ENCODE measurements around the gene TMEM63A.

DNA sequence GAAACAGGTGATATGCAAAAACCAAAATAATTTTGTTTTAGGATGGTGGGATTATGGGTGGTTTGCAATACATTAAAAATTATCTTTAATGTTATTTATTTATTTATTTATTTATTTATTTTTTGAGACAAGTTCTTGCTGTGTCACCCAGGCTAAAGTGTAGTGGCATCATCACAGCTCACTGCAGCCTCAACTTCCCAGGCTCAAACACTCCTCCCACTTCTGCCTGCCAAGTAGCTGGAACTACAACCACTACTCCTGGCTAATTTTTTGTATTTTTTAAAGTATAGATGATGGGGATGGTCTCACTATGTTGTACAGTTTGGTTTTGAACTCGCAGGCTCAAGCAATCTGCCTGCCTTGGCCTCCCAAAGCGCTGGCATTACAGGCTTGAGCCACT lies 48.4 kb upstream of the TMEM63A start:
- TF ChIP-seq, protein P1, sequence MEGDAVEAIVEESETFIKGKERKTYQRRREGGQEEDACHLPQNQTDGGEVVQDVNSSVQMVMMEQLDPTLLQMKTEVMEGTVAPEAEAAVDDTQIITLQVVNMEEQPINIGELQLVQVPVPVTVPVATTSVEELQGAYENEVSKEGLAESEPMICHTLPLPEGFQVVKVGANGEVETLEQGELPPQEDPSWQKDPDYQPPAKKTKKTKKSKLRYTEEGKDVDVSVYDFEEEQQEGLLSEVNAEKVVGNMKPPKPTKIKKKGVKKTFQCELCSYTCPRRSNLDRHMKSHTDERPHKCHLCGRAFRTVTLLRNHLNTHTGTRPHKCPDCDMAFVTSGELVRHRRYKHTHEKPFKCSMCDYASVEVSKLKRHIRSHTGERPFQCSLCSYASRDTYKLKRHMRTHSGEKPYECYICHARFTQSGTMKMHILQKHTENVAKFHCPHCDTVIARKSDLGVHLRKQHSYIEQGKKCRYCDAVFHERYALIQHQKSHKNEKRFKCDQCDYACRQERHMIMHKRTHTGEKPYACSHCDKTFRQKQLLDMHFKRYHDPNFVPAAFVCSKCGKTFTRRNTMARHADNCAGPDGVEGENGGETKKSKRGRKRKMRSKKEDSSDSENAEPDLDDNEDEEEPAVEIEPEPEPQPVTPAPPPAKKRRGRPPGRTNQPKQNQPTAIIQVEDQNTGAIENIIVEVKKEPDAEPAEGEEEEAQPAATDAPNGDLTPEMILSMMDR (IDR thresholded peaks at IDR 0.05): no peak
- no peak for TF ChIP-seq POLR2A (IDR thresholded peaks at IDR 0.05)
- TF ChIP-seq POLR2AphosphoS5 (IDR thresholded peaks at IDR 0.05): no peak
